ENCODE data around the gene FLOT2. TPM values are rescaled to one million over a fixed set of nuclear protein-coding genes. Genes with fewer than 3 reads are reported as not detected.

FLOT2 gene
- total and polyA plus RNA-seq, 2 of the 8 experiments (the other 6 are each of a cell fraction or from before 2014, with no cell fraction given): 116 to 189 TPM

- Histone ChIP-seq H3K27me3 (replicated peaks in 1 of 4; ENCODE audit: control insufficient read depth in 3 of 4, extremely low read depth in 1 of 4, insufficient read depth in 3 of 4, low read length in 3 of 4) (no peaks in the 10 kb centered on the region), H2AK5ac (ENCODE audit: low read depth, low read length) (no peak overlapping the region), H3K4ac (replicated peaks; ENCODE audit: insufficient read length, low read depth, low read length) (no peak overlapping the region), H3K79me2 (ENCODE audit: control insufficient read depth in 1 of 2, insufficient read depth in 2 of 2, low read length in 2 of 2) (0 out of 4 replicates have a peak, but pooled peaks cover 0 to 2% of the 10 kb centered on the region in 2 experiments), H2BK12ac (ENCODE audit: low read depth, low read length) (no peak overlapping the region), H3K18ac (ENCODE audit: extremely low read depth, low read length) (no peak overlapping the region), H3K4me2 (ENCODE audit: insufficient read depth in 1 of 2, low read depth in 2 of 2, low read length in 2 of 2) (no peak overlapping the region), H3K4me3 (ENCODE audit: extremely low read depth in 1 of 4, insufficient read depth in 2 of 4, low read depth in 3 of 4, low read length in 4 of 4) (no peak overlapping the region), H3K9me3 (ENCODE audit: insufficient read depth in 2 of 2, low read depth in 1 of 2, low read length in 1 of 2) (no peaks in the 10 kb centered on the region), H2BK120ac (replicated peaks; ENCODE audit: low read depth, low read length) (no peak overlapping the region), H2BK5ac (ENCODE audit: low read depth, low read length) (no peak overlapping the region), H2BK20ac (ENCODE audit: low read length) (no peak overlapping the region), H3K56ac (replicated peaks; ENCODE audit: insufficient read length, low read depth, low read length) (no peak overlapping the region), H3K36me3 (ENCODE audit: control insufficient read depth in 2 of 4, insufficient read depth in 4 of 4, low read length in 3 of 4) (peaks cover 49 to 87% (median 84%) of the 10 kb centered on the region in 4 experiments), H3K9ac (replicated peaks in 1 of 4; ENCODE audit: extremely low read depth in 1 of 4, low read depth in 3 of 4, low read length in 3 of 4) (no peak overlapping the region), H2AFZ (ENCODE audit: low read length) (no peak overlapping the region), H3K4me1 (replicated peaks in 1 of 4; ENCODE audit: control insufficient read depth in 3 of 4, insufficient read depth in 4 of 4, low read length in 3 of 4) (no peaks in the 10 kb centered on the region; a peak in 2 of 7 replicates), H4K5ac (ENCODE audit: insufficient read length, low read depth, low read length) (no peak overlapping the region), H3K14ac (ENCODE audit: insufficient read length) (no peak overlapping the region), H2BK15ac (ENCODE audit: low read length) (no peak overlapping the region), H4K91ac (replicated peaks; ENCODE audit: insufficient read length, low read length) (no peak overlapping the region), H4K8ac (ENCODE audit: extremely low read depth, insufficient read depth, low read length) (no peak overlapping the region), H4K20me1 (replicated peaks in 1 of 2; ENCODE audit: control insufficient read depth in 1 of 2, insufficient read depth in 2 of 2, low read length in 2 of 2) (peaks cover 5 to 16% of the 10 kb centered on the region in 2 experiments), H3K23ac (ENCODE audit: insufficient read length) (no peak overlapping the region), H3K23me2 (ENCODE audit: low read depth, low read length) (no peaks in the 10 kb centered on the region), H3K79me1 (ENCODE audit: low read depth, low read length) (peaks cover 3% of the 10 kb centered on the region; the same call in 1 of the 2 replicates), H3K27ac (ENCODE audit: low read depth, low read length) (no peak overlapping the region)
- WGBS, 2 experiments (ENCODE audit: extremely low coverage in 1 of 2, insufficient coverage in 1 of 2, insufficient read length in 1 of 2, insufficient replicate concordance in 2 of 2, low coverage in 1 of 2, low lambda C conversion rate in 2 of 2, missing lambda C conversion rate in 1 of 2): 77% methylated on average over 6 of the region's 6 CpGs; no CpG with 5 or more reads in 1 of the 2 experiments
- FAIRE-seq: no peak
- POLR2A ChIA-PET (ENCODE audit: partially characterized antibody): interaction anchor here (1.0 to 2.4 kb wide), 6 partner anchors 9 to 196 kb away, joined by 3 to 7 read pairs (median 5); partner anchors contain the start of gene RPL23A
- no peak for DNase-seq (ENCODE audit: low read depth in 1 of 2, low spot score in 2 of 2)
- CTCF ChIA-PET (ENCODE audit: partially characterized antibody): interaction anchor here (0.5 to 16.4 kb wide), 21 partner anchors 7 to 214 kb away, joined by 3 to 123 read pairs (median 4); partner anchors contain the start of genes DHRS13 and TLCD1
- TF ChIP-seq ATF2 (IDR thresholded peaks at IDR 0.05; ENCODE audit: low read length) (no peak), RAD21 (IDR thresholded peaks at IDR 0.05 in 1 of 2, conservative IDR thresholded peaks at IDR 0.05 in 1 of 2; ENCODE audit: low read depth in 2 of 2, low read length in 2 of 2) (peak; percentile 33 to 51; a peak in 3 of 4 replicates), HDAC2 (IDR thresholded peaks at IDR 0.05; ENCODE audit: borderline replicate concordance in 1 of 2, low read depth in 2 of 2, low read length in 2 of 2) (no peak)
- TF ChIP-seq, protein P1, sequence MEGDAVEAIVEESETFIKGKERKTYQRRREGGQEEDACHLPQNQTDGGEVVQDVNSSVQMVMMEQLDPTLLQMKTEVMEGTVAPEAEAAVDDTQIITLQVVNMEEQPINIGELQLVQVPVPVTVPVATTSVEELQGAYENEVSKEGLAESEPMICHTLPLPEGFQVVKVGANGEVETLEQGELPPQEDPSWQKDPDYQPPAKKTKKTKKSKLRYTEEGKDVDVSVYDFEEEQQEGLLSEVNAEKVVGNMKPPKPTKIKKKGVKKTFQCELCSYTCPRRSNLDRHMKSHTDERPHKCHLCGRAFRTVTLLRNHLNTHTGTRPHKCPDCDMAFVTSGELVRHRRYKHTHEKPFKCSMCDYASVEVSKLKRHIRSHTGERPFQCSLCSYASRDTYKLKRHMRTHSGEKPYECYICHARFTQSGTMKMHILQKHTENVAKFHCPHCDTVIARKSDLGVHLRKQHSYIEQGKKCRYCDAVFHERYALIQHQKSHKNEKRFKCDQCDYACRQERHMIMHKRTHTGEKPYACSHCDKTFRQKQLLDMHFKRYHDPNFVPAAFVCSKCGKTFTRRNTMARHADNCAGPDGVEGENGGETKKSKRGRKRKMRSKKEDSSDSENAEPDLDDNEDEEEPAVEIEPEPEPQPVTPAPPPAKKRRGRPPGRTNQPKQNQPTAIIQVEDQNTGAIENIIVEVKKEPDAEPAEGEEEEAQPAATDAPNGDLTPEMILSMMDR (IDR thresholded peaks at IDR 0.05; ENCODE audit: control extremely low read depth in 1 of 3, insufficient read depth in 1 of 3, low read depth in 1 of 3, low read length in 3 of 3): peak; percentile 30 to 61 (median 47)
Measured at GRCh38 chr17:28916302-28916934, 18.9 kb upstream of the FLOT2 start.

Data from H1 (cell line).